Measurements from ENCODE around the gene MAP4.

The MAP4 gene

GRCh38 chr3:47930979-47931378, 85.2 kb downstream of the MAP4 start:
- Histone ChIP-seq H3K9ac (ENCODE audit: low read depth in 1 of 2, low read length in 2 of 2) (no peak overlapping the region), H3K4me3 (ENCODE audit: low read depth in 1 of 2, low read length in 2 of 2) (no peak overlapping the region), H3K9me3 (ENCODE audit: control insufficient read depth in 1 of 2, low read length in 2 of 2) (no peaks in the 10 kb centered on the region), H3K36me3 (ENCODE audit: control insufficient read depth in 1 of 2, insufficient read depth in 2 of 2, low read length in 2 of 2) (peaks cover 7 to 21% of the 10 kb centered on the region in 2 donors), H3K27me3 (ENCODE audit: control insufficient read depth in 1 of 2, insufficient read depth in 2 of 2, low read length in 2 of 2) (no peaks in the 10 kb centered on the region), H3K4me1 (ENCODE audit: control insufficient read depth in 1 of 2, insufficient read depth in 2 of 2, low read length in 2 of 2) (no peaks in the 10 kb centered on the region), H3K27ac (ENCODE audit: low read depth, low read length) (no peak overlapping the region)

GRCh38 chr3:47916696-47917095, 99.5 kb downstream of the MAP4 start:
- H3K4me1 ChIP-seq (ENCODE audit: control insufficient read depth in 1 of 2, insufficient read depth in 2 of 2, low read length in 2 of 2), result no peaks in the 10 kb centered on the region
- peaks cover 23 to 62% of the 10 kb centered on the region in 2 donors for H3K36me3 ChIP-seq (ENCODE audit: control insufficient read depth in 1 of 2, insufficient read depth in 2 of 2, low read length in 2 of 2)
- no peaks in the 10 kb centered on the region for H3K27me3 ChIP-seq (ENCODE audit: control insufficient read depth in 1 of 2, insufficient read depth in 2 of 2, low read length in 2 of 2)
- H3K27ac ChIP-seq (ENCODE audit: low read depth, low read length), result no peak overlapping the region
- no peak overlapping the region for H3K9ac ChIP-seq (ENCODE audit: low read depth in 1 of 2, low read length in 2 of 2)
- no peak overlapping the region for H3K4me3 ChIP-seq (ENCODE audit: low read depth in 1 of 2, low read length in 2 of 2)
- H3K9me3 ChIP-seq (ENCODE audit: control insufficient read depth in 1 of 2, low read length in 2 of 2), result no peaks in the 10 kb centered on the region

GRCh38 chr3:47916201-47916600, 100.0 kb downstream of the MAP4 start:
- Histone ChIP-seq H3K36me3 (ENCODE audit: control insufficient read depth in 1 of 2, insufficient read depth in 2 of 2, low read length in 2 of 2) (peaks cover 21 to 62% of the 10 kb centered on the region in 2 donors), H3K27me3 (ENCODE audit: control insufficient read depth in 1 of 2, insufficient read depth in 2 of 2, low read length in 2 of 2) (no peaks in the 10 kb centered on the region), H3K9ac (ENCODE audit: low read depth in 1 of 2, low read length in 2 of 2) (no peak overlapping the region), H3K4me1 (ENCODE audit: control insufficient read depth in 1 of 2, insufficient read depth in 2 of 2, low read length in 2 of 2) (no peaks in the 10 kb centered on the region), H3K9me3 (ENCODE audit: control insufficient read depth in 1 of 2, low read length in 2 of 2) (no peaks in the 10 kb centered on the region), H3K4me3 (ENCODE audit: low read depth in 1 of 2, low read length in 2 of 2) (no peak overlapping the region), H3K27ac (ENCODE audit: low read depth, low read length) (no peak overlapping the region)

GRCh38 chr3:47912006-47912504, 104.2 kb downstream of the MAP4 start:
- H3K27me3 ChIP-seq (ENCODE audit: control insufficient read depth in 1 of 2, insufficient read depth in 2 of 2, low read length in 2 of 2), result no peaks in the 10 kb centered on the region
- no peak overlapping the region for H3K9ac ChIP-seq (ENCODE audit: low read depth in 1 of 2, low read length in 2 of 2)
- H3K27ac ChIP-seq (ENCODE audit: low read depth, low read length), result no peak overlapping the region
- no peaks in the 10 kb centered on the region for H3K9me3 ChIP-seq (ENCODE audit: control insufficient read depth in 1 of 2, low read length in 2 of 2)
- H3K4me3 ChIP-seq (ENCODE audit: low read depth in 1 of 2, low read length in 2 of 2), result no peak overlapping the region
- H3K4me1 ChIP-seq (ENCODE audit: control insufficient read depth in 1 of 2, insufficient read depth in 2 of 2, low read length in 2 of 2), result no peaks in the 10 kb centered on the region
- H3K36me3 ChIP-seq (ENCODE audit: control insufficient read depth in 1 of 2, insufficient read depth in 2 of 2, low read length in 2 of 2), result peaks cover 21 to 68% of the 10 kb centered on the region in 2 donors

- no peak overlapping the region for H3K9ac ChIP-seq (ENCODE audit: low read depth in 1 of 2, low read length in 2 of 2)
- no peaks in the 10 kb centered on the region for H3K27me3 ChIP-seq (ENCODE audit: control insufficient read depth in 1 of 2, insufficient read depth in 2 of 2, low read length in 2 of 2)
- peaks cover 13 to 56% of the 10 kb centered on the region in 2 donors for H3K36me3 ChIP-seq (ENCODE audit: control insufficient read depth in 1 of 2, insufficient read depth in 2 of 2, low read length in 2 of 2)
- H3K9me3 ChIP-seq (ENCODE audit: control insufficient read depth in 1 of 2, low read length in 2 of 2), result no peaks in the 10 kb centered on the region
- H3K4me1 ChIP-seq (ENCODE audit: control insufficient read depth in 1 of 2, insufficient read depth in 2 of 2, low read length in 2 of 2), result no peaks in the 10 kb centered on the region
- H3K4me3 ChIP-seq (ENCODE audit: low read depth in 1 of 2, low read length in 2 of 2), result no peak overlapping the region
- no peak overlapping the region for H3K27ac ChIP-seq (ENCODE audit: low read depth, low read length)
Measured at GRCh38 chr3:47910777-47911440, 105.3 kb downstream of the MAP4 start.

- Histone ChIP-seq H3K9ac (ENCODE audit: low read depth in 1 of 2, low read length in 2 of 2) (no peak overlapping the region), H3K27ac (ENCODE audit: low read depth, low read length) (no peak overlapping the region), H3K27me3 (ENCODE audit: control insufficient read depth in 1 of 2, insufficient read depth in 2 of 2, low read length in 2 of 2) (no peaks in the 10 kb centered on the region), H3K4me1 (ENCODE audit: control insufficient read depth in 1 of 2, insufficient read depth in 2 of 2, low read length in 2 of 2) (no peaks in the 10 kb centered on the region), H3K4me3 (ENCODE audit: low read depth in 1 of 2, low read length in 2 of 2) (no peak overlapping the region), H3K36me3 (ENCODE audit: control insufficient read depth in 1 of 2, insufficient read depth in 2 of 2, low read length in 2 of 2) (peaks cover 13 to 50% of the 10 kb centered on the region in 2 donors), H3K9me3 (ENCODE audit: control insufficient read depth in 1 of 2, low read length in 2 of 2) (no peaks in the 10 kb centered on the region)
Measured at GRCh38 chr3:47910233-47910632, 106.0 kb downstream of the MAP4 start.

GRCh38 chr3:47909607-47910006, 106.6 kb downstream of the MAP4 start:
- H3K36me3 ChIP-seq (ENCODE audit: control insufficient read depth in 1 of 2, insufficient read depth in 2 of 2, low read length in 2 of 2), result peaks cover 13 to 45% of the 10 kb centered on the region in 2 donors
- no peaks in the 10 kb centered on the region for H3K4me1 ChIP-seq (ENCODE audit: control insufficient read depth in 1 of 2, insufficient read depth in 2 of 2, low read length in 2 of 2)

GRCh38 chr3:47908744-47909143, 107.5 kb downstream of the MAP4 start:
- no peak overlapping the region for H3K4me3 ChIP-seq (ENCODE audit: low read depth in 1 of 2, low read length in 2 of 2)
- H3K4me1 ChIP-seq (ENCODE audit: control insufficient read depth in 1 of 2, insufficient read depth in 2 of 2, low read length in 2 of 2), result no peaks in the 10 kb centered on the region
- no peaks in the 10 kb centered on the region for H3K27me3 ChIP-seq (ENCODE audit: control insufficient read depth in 1 of 2, insufficient read depth in 2 of 2, low read length in 2 of 2)
- no peak overlapping the region for H3K27ac ChIP-seq (ENCODE audit: low read depth, low read length)
- H3K9ac ChIP-seq (ENCODE audit: low read depth in 1 of 2, low read length in 2 of 2), result no peak overlapping the region
- H3K9me3 ChIP-seq (ENCODE audit: control insufficient read depth in 1 of 2, low read length in 2 of 2), result no peaks in the 10 kb centered on the region
- H3K36me3 ChIP-seq (ENCODE audit: control insufficient read depth in 1 of 2, insufficient read depth in 2 of 2, low read length in 2 of 2), result peaks cover 13 to 39% of the 10 kb centered on the region in 2 donors

More at GRCh38 chr3:47909607-47910006, 106.6 kb downstream of the MAP4 start:
- Histone ChIP-seq H3K27ac (ENCODE audit: low read depth, low read length) (no peak overlapping the region), H3K9ac (ENCODE audit: low read depth in 1 of 2, low read length in 2 of 2) (no peak overlapping the region), H3K9me3 (ENCODE audit: control insufficient read depth in 1 of 2, low read length in 2 of 2) (no peaks in the 10 kb centered on the region), H3K27me3 (ENCODE audit: control insufficient read depth in 1 of 2, insufficient read depth in 2 of 2, low read length in 2 of 2) (no peaks in the 10 kb centered on the region), H3K4me3 (ENCODE audit: low read depth in 1 of 2, low read length in 2 of 2) (no peak overlapping the region)

- Histone ChIP-seq H3K4me1 (ENCODE audit: control insufficient read depth in 1 of 2, insufficient read depth in 2 of 2, low read length in 2 of 2) (peaks cover 0 to 3% of the 10 kb centered on the region in 2 donors), H3K9me3 (ENCODE audit: control insufficient read depth in 1 of 2, low read length in 2 of 2) (no peaks in the 10 kb centered on the region), H3K27ac (ENCODE audit: low read depth, low read length) (no peak overlapping the region), H3K9ac (ENCODE audit: low read depth in 1 of 2, low read length in 2 of 2) (no peak overlapping the region), H3K27me3 (ENCODE audit: control insufficient read depth in 1 of 2, insufficient read depth in 2 of 2, low read length in 2 of 2) (no peaks in the 10 kb centered on the region), H3K36me3 (ENCODE audit: control insufficient read depth in 1 of 2, insufficient read depth in 2 of 2, low read length in 2 of 2) (peaks cover 13 to 35% of the 10 kb centered on the region in 2 donors), H3K4me3 (ENCODE audit: low read depth in 1 of 2, low read length in 2 of 2) (no peak overlapping the region)
Measured at GRCh38 chr3:47907784-47908183, 108.4 kb downstream of the MAP4 start.

- Histone ChIP-seq H3K27me3 (ENCODE audit: control insufficient read depth in 1 of 2, insufficient read depth in 2 of 2, low read length in 2 of 2) (no peaks in the 10 kb centered on the region), H3K4me3 (ENCODE audit: low read depth in 1 of 2, low read length in 2 of 2) (no peak overlapping the region), H3K36me3 (ENCODE audit: control insufficient read depth in 1 of 2, insufficient read depth in 2 of 2, low read length in 2 of 2) (peaks cover 0 to 8% of the 10 kb centered on the region in 2 donors), H3K9me3 (ENCODE audit: control insufficient read depth in 1 of 2, low read length in 2 of 2) (no peaks in the 10 kb centered on the region), H3K9ac (ENCODE audit: low read depth in 1 of 2, low read length in 2 of 2) (no peak overlapping the region), H3K27ac (ENCODE audit: low read depth, low read length) (no peak overlapping the region), H3K4me1 (ENCODE audit: control insufficient read depth in 1 of 2, insufficient read depth in 2 of 2, low read length in 2 of 2) (peaks cover 0 to 16% of the 10 kb centered on the region in 2 donors)
Measured at GRCh38 chr3:47902746-47903145, 113.5 kb downstream of the MAP4 start.

Data from duodenal mucosa (tissue), 2 donors.